Brain pericyte (primary cell): ENCODE results near the gene ASB6.
"Not testable (repeated sequence)": the region's sequence is repeated elsewhere in the genome, so short reads cannot be mapped to it uniquely, and the experiment has no call there.

Source experiments
- DNase-seq: peaks from one replicate; pipeline ENCODE4 v3.0.0-alpha.2; 2012; ENCODE audit warnings: low read depth, low spot score

The ASB6 gene

GRCh38 chr9:129667850-129668249, 25.9 kb upstream of the ASB6 start:
- DNase-seq, result no peak

GRCh38 chr9:129667378-129667777, 25.4 kb upstream of the ASB6 start:
- no peak for DNase-seq

GRCh38 chr9:129666575-129666974, 24.6 kb upstream of the ASB6 start:
- DNase-seq, result no peak

GRCh38 chr9:129665814-129666520, 24.0 kb upstream of the ASB6 start:
- DNase-seq, result no peak

- DNase-seq, result no peak
These were observed 23.4 kb upstream of the ASB6 start, which contains the start of gene PRRX2 for GRCh38 chr9:129665389-129665775. Gene PRRX2 (plus strand): TSS chr9:129665647. CDS start chr9:129665868, 221 bp downstream.

GRCh38 chr9:129664746-129665388, 22.9 kb upstream of the ASB6 start:
- DNase-seq, result no peak

- DNase-seq, result not testable (repeated sequence)
These were observed 20.3 kb upstream of the ASB6 start for GRCh38 chr9:129662239-129662638.

- no peak for DNase-seq
These were observed 19.1 kb upstream of the ASB6 start for GRCh38 chr9:129661029-129661428.

GRCh38 chr9:129656795-129657390, 14.9 kb upstream of the ASB6 start:
- DNase-seq, result no peak

GRCh38 chr9:129655696-129656095, 13.7 kb upstream of the ASB6 start:
- no peak for DNase-seq

- no peak for DNase-seq
These were observed 13.2 kb upstream of the ASB6 start for GRCh38 chr9:129655154-129655553.

- DNase-seq, result no peak
These were observed 12.6 kb upstream of the ASB6 start for GRCh38 chr9:129654554-129655040.

GRCh38 chr9:129653823-129654553, 12.0 kb upstream of the ASB6 start:
- no peak for DNase-seq

GRCh38 chr9:129650680-129651235, 8.8 kb upstream of the ASB6 start:
- DNase-seq, result no peak

GRCh38 chr9:129649726-129650679, 8.1 kb upstream of the ASB6 start:
- DNase-seq, result no peak

GRCh38 chr9:129648764-129649115, 6.8 kb upstream of the ASB6 start:
- no peak for DNase-seq

- DNase-seq, result no peak
These were observed 6.3 kb upstream of the ASB6 start for GRCh38 chr9:129648092-129648763.

GRCh38 chr9:129647635-129648034, 5.7 kb upstream of the ASB6 start:
- no peak for DNase-seq

- no peak for DNase-seq
These were observed 4.7 kb upstream of the ASB6 start for GRCh38 chr9:129646654-129647053.

- no peak for DNase-seq
These were observed 4.3 kb upstream of the ASB6 start for GRCh38 chr9:129646252-129646651.
